NK-92 treated with Interleukin-12 subunit alpha and Interleukin-12 subunit beta, amount 100 ng/mL, for 24 hours (cell line): ENCODE results near the gene SYNM.

Experiments
- DNase-seq: peaks from one replicate; lab custom pipeline; 2025; lab: John Stamatoyannopoulos, UW

The SYNM gene

DNA sequence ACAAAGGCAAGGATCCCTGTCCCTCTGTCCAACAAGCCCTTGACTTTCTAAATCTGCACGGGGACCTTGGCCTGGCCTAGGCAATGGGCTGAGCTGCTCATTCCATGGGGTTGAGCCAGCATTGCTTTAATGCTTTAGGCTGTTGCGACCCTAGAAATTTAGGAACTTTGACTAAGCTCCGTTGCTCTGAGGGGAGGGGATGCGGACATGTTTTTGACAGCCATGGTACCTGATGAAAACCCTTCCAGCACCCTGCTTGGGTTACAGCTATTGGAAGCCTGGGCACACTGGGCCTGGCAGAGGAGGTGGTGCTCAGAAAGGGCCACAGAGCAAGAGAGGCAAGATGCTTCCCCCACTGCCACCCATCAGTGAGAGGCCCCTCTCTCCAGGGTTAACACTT is 37.1 kb downstream of the SYNM start:
- DNase-seq = no peak

DNA sequence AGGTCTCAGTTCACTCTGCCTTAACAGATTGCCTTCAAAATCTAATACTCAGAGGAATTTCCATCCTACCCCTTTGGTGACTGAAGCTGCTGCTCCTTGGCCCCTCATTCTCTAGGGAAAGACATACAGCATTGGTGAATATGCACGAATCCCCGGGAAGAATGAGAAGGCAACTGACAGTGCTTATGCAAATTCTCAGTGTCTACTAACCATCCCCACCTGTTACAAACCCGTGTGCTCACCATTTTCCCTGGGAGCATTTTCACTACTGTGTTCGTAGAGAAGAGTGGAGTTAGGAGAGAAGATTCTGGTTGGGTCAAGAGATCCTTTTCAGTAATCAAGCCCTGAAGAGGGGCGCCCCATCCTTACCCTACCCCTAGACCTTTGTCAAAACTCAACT is 37.7 kb downstream of the SYNM start:
- DNase-seq = no peak

DNA sequence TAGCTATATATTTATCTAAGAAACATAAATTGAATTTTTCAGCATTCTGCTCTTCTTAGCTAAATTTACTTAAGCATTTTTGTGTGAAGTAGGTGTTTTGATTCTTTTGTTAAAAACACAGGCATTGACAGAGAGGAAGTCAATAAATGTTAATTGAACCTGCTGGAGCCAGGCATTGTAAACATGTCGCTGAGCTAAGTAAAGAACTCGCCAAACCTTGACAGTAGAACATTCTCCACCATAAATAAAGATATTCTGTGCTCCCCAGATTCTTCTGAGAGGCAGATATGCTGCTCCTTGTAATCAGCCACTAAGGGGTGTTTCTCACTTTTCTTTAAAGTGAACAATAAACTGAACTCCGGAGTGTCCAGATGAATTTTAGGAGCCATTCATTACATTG is 38.4 kb downstream of the SYNM start:
- DNase-seq = no peak

DNA sequence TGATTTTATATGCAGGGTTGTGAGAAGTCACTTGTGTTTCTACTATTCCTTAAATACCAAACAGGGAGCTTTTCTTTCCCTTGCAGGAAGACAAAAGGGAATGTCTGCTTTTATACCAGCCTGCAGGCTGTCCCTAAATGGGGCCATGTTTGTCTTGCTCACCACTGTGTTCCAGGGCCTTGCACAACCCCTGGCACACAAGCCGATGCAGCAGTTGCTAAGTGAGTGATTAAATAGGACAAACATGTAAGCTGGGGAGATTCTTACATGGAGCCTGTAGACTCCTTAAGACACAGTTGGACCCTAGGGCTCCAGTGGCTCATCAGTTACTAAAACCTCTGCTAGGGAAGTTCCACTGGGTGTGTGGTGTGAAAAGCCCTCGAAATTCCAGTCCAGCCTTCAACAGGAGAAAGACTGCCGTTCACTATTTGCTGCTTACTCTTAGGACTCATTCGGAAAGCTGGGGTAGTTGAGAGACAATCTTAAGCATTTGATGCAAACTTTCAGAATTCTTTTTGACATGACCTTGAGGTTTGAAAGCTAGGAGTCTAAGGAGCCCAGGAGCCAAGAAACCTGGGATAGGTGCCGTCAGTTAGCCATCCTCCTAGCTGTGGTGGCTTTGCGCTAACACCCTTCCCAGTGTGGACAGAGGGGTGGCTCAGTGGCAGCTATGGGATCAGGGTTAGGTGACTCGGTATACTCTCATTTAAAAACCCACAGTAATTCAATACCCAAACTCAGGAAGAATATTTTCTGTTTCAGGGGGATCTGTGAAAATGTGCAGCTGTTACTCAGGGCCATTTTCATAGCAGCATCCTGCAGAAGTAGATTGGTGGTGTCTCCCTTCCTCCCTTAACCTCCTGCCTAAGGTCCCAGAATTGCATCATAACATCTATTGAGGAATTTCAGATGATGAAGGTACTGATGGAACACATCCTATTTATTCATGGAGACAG is 39.1 kb downstream of the SYNM start:
- no peak for DNase-seq

DNA sequence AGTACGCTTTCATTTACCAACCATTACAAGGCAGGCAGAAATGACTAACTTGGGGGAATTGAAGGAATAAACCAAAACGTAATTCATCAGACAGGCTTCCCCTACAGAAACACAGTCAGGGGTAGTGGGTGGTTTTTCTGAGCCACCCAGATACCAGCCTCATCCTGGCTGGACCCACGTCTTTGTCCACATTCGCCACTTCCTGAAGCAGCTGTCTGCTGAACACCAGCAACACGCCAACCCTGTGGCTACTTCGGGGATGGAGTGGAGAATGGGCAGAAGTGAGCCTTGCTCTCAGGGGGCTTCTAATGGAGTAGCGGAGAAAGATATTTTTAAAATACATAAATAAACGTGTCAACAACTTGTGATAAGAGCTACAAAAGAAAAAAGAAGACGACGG is 40.1 kb downstream of the SYNM start:
- DNase-seq = no peak

DNA sequence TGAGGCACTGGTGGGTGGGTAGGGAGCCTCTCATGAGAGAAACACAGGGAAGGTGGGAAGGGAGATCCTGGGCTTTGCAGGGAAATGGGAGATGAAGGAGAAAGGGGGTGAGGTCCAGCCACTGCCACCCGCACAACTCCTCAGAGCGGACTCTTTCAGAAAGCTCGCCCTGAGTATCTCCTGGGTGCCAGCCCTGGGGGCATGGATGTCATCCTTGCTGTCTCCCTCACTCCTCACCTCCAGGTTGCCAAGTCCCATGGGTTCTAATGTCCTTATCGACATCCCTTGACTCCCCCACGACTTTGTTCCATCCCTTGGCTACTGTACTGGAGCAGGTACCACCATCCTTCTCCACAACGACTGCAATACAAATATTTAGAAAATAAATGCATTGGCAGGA is 40.9 kb downstream of the SYNM start:
- DNase-seq = no peak

DNA sequence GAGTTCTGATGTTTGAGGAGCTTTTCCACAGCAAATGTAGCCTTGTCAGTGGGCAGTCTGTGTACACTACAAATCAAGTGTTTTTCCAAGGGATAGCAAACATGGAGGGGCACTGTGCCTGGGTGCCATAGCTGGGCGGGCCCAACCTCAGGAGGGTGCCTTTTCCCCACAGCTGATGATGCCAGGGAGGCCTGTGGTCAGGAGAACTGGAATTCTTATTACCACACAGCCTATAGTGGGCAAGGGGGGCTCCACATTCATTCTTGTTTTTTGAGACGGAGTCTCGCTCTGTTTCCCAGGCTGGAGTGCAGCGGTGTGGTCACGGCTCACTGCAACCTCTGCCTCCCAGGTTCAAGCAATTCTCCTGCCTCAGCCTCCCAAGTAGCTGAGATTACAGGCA is 41.8 kb downstream of the SYNM start:
- DNase-seq = no peak

DNA sequence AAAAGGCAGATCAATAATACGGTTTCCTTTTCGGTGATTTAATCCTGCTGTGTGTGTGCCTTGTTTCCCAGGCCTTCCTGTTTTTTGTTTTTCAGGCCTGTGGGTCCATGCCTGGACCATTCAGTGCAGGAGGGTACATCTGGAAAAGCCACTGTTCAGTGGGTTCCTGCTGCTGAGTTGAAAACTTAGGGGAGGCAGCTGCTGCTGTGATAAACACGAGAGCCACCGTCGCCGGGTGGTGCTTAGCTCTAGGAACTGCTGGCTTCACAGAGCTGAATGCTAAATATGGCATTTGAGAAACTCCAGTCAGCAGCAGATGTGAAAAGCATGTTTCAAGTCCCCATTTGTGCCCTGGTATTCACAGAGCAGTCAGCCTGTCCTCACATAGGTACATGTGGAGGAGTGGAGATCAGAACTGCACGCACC is 44.0 kb downstream of the SYNM start:
- DNase-seq = no peak

DNA sequence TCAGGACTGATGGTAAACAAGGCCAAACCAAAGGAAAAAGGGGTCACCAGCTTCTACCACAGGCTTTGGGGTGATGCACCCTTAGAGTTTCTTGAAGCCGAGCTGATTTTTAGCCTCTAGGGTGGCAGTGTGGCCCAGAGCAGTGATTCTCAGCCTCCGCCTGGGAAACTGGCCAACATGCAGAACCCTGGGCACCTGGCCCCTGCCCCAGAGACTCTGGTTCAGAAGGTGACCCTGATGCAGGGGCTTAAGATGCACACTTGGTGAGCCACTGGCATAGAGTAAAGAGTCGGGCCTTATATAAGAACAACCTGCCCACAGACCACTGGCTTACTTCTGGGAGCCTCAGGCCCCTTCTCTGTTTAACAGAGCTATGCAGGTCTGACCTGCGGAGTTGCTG is 44.5 kb downstream of the SYNM start:
- no peak for DNase-seq

DNA sequence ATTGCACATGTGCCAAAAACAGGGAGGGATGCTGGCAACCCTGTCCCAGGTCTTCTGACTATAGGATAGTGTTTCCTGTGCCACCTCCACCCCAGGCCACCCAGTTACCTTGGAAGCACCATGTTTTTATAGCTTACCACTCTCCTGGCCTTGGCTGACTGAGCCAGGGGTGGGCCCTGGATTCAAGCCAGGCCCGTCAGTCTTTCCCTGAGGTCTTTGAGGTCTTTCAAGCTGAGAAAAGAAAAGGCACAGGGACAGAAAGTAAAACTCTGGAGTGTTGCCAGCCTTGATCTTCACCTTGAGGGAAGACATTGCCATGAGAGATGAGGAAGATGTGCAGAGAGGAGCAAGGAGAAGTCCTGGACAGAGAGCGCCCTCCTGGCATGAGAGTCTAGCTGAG is 46.3 kb downstream of the SYNM start:
- no peak for DNase-seq

DNA sequence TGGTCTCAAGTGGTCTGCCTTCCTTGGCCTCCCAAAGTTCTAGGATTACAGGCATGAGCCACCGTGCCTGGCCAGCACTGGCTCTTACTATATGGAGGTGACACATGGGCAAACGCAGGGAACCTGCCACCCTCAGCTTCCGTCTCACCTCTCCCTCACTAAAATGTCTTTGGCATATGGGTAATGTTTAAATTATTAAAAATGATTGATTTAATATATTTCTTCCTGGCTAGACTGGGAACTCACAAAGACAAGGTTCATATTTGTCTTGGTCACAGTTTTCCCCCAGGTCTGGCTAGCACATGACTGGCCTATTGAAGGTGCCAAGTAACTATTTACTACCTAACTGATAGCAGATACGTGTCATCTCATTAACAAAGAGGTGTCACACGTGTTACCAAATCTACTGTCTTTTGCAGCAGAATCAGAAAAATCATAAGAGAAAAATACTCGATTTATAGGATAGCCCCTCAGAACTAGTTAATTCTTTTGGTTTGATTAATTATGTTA is 48.2 kb downstream of the SYNM start:
- no peak for DNase-seq

DNA sequence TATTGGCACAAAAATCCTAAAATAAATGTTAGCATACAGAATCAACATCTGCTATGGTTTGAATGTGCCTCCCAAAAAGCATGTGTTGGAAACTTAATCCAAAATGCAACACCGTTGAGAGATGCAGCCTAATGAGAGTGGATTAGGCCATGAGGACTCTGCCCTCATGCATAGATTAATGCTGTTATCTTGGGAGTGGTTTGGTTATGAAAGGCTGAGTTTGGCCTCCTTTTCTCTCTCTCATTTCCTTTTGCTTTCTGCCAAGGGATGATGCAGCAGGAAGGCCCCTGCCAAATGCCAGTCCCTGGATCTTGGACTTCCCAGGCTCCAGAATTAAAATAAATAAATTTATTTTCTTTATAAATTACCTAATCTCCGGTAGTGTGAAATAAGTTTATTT is 49.4 kb downstream of the SYNM start:
- no peak for DNase-seq

DNA sequence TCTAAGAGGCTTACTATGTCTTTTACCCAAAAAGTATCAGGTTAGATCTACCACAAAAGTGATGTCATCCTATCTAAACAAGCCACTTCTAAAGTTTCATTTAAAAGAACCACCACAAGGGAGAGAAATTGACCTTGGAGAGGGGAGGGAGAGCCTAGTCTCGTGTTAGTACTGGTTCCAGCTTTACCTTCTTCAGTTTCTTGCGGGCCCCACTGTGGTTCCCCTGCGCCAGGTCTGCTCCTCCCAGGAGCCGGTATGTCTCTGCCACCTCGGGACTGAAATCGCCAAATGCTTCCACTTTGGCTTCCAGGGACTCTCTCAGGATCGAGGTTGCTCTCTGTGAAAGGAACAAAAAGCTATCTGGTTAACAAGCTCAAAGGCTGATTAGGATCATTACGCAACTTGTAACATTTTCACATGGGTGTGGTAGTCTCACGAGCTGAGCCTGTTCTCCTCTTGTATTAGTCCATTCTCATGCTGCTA is 51.1 kb downstream of the SYNM start:
- no peak for DNase-seq

DNA sequence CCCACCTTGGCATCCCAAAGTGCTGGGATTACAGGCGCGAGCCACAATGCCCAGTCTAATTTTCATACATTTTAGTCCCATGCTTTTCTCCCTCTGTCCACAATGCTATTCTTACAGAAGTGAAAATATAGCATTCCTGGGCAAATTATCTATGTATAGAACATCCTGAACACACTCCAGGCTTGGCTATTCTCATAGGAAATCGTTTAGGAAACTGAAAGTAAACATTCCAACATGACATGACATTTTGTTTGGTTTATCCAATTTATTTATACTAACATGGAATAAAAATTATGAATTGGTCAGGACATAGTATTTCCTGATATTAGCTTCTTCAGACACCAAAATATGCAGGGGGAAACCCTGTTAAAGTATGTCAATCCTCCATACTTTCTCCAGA is 52.6 kb downstream of the SYNM start:
- DNase-seq = no peak

DNA sequence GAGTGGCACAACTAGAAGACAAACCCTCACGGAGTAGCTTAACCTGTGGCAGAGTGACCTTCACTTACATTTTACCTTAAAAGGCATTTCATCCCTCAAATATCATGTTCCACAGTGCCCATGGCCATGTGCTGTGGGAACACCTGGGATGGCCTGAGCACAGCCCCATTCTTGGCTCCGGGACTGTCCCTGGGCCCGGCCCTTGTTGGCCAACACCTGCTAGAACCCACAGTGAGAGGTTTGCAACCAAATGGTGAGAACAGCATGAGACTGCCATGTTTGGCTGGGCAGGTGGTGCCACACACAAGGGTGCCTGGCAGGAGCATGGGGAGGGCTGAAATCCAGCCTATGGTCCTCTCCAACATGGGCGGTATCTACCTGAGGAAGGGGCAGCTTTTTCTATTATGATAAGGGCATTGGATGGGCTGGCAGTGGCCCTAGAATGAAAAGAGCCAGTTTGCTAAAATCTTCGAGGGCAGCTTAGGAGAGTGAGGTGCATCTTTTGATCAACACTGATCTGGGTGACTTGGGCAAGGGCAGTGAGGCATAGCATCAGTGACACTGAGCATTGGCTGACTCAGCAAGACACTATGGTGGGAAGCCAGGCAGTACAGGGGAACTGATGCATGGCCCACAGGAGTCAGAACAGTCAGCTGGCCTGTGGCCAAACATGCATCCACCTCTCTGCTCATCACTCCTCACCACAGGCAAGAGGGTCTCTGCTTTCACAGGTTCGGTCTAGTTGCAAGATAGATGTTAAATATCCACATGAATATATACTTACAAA is 53.9 kb downstream of the SYNM start:
- DNase-seq = no peak

DNA sequence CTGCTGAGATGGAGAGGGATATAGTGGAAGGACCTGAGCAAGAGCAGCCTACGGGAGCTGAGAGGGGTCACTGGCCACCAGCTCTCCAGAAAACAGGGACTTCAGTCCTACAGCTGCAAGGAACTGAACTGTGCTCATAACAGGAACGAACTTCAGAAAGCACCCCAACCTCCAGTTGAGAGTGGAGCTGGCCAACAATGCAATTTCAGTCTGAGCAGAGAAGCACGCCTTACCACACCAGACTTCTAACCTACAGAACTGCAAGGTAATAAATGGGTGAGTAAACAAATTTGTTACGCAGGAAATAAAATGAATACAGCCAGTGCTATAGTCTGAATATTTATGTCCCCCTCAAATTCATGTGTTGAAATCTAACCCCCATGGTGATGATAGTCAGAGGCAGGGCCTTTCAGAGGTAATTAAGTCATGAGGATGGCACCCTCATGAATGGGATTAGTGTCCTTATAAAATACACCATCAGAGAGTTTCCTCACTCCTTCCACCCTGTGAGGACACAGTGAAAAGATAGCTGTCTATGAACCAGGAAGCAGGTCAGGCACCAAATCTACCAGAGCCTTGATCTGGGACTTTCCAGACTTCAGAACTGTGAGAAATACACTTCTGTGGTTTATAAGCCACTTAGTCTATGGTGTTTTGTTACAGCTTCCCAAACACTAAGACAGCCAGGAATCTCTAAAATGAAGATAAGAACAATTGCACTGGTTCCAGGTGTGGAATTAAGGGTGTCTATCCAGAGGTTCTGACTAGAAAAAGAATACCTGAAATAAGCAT is 58.6 kb downstream of the SYNM start:
- no peak for DNase-seq

DNA sequence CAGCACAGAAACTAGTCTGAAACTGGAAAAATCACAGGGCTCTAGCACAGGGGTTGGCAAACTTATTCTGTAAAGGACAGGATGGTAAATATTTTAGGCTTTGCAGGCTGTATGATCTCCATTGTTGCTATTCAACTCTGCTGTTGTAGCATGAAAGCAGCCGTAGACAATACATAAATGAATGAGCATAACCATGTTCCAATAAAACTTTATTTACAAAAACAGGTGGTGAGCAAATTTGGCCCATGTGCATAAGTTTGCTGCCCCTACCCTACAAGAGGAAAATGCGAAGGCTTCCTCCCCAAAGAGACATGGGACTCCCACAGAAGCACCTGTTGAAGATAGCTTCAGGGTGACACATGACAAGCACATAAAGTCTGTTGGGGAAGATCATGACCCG is 59.2 kb downstream of the SYNM start:
- DNase-seq = no peak

DNA sequence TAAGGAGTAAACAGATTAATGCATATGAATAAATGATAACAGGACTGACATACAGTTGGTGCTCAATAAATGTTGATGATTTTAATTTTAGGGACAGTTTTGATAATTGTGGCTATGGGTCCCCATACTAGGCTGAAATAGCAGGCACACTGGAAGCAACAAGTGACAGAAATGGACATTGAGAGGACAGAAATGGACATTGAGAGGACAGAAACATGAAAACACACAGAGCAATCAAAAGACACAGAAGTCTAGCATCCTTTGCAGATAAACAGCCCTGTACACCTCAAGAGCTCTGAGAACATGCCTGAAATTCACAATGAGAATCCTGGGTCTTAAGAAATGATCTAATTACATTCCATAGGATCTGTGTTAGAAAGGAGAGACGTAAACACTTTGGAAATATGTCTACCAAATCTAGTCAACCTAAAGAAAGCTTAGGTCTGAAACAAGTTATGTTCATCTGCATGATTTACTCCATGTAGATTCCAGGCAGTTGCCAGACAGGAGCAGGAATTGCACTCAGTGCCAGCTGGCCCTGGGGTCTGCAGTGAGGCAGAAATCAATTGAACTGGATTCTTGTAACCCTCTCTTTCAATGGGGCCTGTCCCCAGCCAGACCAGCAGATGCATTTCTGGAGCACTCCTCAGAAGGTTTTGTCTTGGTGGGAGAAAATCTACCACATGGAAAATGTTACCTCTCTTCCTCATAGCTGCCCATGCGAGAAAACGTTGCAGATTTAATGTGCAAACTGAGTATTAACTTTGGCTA is 60.3 kb downstream of the SYNM start:
- DNase-seq = no peak

DNA sequence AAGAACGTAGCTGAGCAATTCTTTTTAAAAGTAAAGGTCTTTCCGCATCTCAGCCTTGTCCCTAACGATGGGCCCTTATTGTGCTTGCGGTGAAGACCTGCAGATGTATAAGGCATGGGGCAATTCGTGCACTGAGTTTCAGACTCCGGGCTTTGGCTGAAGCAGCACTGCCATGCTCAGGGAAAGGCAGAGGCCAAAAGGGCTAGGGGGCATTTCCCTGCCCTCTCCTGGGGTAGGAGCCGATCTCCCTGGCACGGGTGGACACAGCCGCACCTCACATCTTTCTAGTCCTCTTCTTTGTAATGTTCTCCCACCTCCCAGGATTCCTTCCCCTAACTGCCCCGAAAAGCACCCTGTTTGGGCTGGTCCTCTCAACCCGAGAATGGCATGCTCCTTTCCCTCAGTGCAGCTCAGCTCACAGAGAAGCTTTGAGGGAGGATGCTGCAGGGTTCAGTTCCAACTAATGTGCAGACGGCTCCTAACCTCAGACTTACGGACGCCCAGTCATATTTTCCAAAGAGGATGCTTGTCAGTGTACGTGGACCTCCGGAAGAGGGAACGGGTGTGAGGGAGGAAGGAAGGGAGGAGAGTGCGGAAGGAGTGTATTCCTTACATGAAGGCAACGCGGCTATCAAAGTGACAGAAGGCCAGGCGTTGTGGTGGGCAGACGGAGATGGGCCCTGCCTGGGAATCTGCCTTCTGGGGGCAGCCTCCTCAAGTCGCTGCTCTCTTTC is 61.2 kb downstream of the SYNM start:
- DNase-seq = no peak

DNA sequence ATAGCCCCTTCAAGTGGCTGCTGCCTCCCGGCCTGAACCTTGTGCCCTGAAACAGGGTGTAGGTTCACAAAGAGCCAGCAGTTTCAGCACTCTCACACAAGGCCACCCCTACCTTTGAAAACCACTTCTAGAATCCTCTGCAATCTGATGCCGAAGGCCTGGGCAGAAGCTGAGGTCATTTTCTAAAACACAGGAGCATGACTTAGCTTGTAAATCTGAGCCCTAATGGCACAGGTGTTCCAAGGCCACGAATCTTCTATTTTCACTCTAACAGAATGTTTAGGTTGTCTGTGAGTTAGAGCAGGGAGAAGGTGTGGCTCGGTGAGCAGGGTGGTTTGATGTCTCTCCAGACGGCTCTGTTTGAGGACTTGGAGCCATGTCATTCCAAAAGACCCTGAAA is 62.3 kb downstream of the SYNM start:
- no peak for DNase-seq

DNA sequence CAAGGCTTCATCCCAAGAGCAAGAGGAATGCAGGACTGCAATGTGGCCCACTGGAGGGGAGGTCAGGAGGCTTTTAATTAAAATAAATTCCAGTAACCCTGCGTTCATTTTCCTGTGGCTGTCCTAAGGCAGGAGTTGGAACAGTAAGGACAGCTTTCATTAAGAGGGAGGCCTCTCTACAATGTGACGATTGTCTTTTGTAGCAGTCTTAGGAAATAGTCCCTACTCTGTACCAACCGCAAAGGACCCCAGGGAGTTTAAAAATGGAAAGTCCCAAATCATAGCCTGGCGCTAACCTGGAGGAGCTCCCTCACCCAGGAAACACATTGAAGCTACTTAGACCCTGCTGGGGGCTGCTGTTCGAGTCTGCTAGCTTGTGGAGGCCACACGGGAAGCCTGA is 62.8 kb downstream of the SYNM start:
- DNase-seq = no peak
